DND-41 (cell line): ENCODE results near the gene RHOXF1.
"Not testable (repeated sequence)": the region's sequence is repeated elsewhere in the genome, so short reads cannot be mapped to it uniquely, and the experiment has no call there.

Experiments used
- ATAC-seq: fragments of 200-7000 bp; cut with Tn5 transposase; 3 replicates; pipeline ENCODE4 v1.9.1; 2021; ENCODE audit warnings: low read depth; ENCODE audit not compliant: insufficient read depth
- DNase-seq: peaks from one replicate; pipeline ENCODE4 v3.0.0-alpha.2; 2020
- H2AFZ ChIP-seq: 2 replicates; pipeline ENCODE4 v1.6.0; 2012; ENCODE audit warnings: low read depth, low read length
- H3K27ac ChIP-seq: 2 replicates; pipeline ENCODE4 v1.5.1; 2012; ENCODE audit warnings: low read length, inconsistent platforms
- H3K27me3 ChIP-seq: fragments of 200-600 bp; sonication (generic); 2 replicates; pipeline ENCODE4 v1.6.0; 2012; ENCODE audit warnings: low read length, mild to moderate bottlenecking, inconsistent platforms; ENCODE audit not compliant: insufficient read depth, poor library complexity
- H3K36me3 ChIP-seq: 2 replicates; pipeline ENCODE4 v1.5.1; 2012; ENCODE audit warnings: low read length, inconsistent platforms; ENCODE audit not compliant: insufficient read depth
- H3K4me1 ChIP-seq: 2 replicates; pipeline ENCODE4 v1.5.1; 2012; ENCODE audit warnings: mild to moderate bottlenecking, low read length; ENCODE audit not compliant: insufficient read depth
- H3K4me2 ChIP-seq: 2 replicates; pipeline ENCODE4 v1.6.0; 2012; ENCODE audit warnings: mild to moderate bottlenecking, moderate library complexity, low read length, inconsistent platforms; ENCODE audit not compliant: insufficient read depth
- H3K4me3 ChIP-seq, 2 experiments: fragments of 200-600 bp in 1 of 2; shearing (Covaris generic) in 1 of 2; 2 replicates each; pipeline ENCODE4 v1.5.1; 2012 to 2016; ENCODE audit warnings: inconsistent platforms in 2 of 2, low read length in 2 of 2, mild to moderate bottlenecking in 2 of 2, low read depth in 1 of 2, moderate library complexity in 1 of 2
- H3K79me2 ChIP-seq: 2 replicates; pipeline ENCODE4 v1.6.0; 2012; ENCODE audit warnings: low read length, inconsistent platforms; ENCODE audit not compliant: insufficient read depth
- H3K9ac ChIP-seq: 2 replicates; pipeline ENCODE4 v1.6.0; 2012; ENCODE audit warnings: low read depth, mild to moderate bottlenecking, inconsistent platforms, low read length, moderate library complexity
- H3K9me3 ChIP-seq: 2 replicates; pipeline ENCODE4 v1.5.1; 2012; ENCODE audit warnings: low read length, moderate library complexity, mild to moderate bottlenecking, inconsistent platforms; ENCODE audit not compliant: insufficient read depth, severe bottlenecking
- H4K20me1 ChIP-seq: 2 replicates; pipeline ENCODE4 v1.6.0; 2012; ENCODE audit warnings: low read length; ENCODE audit not compliant: insufficient read depth
- EZH2 ChIP-seq: IDR thresholded peaks from 3 replicates; pipeline ENCODE4 v1.6.1; 2012; ENCODE audit warnings: borderline replicate concordance, low read depth, mild to moderate bottlenecking, moderate library complexity, low read length, inconsistent platforms; ENCODE audit not compliant: severe bottlenecking
- TF ChIP-seq, protein P1 (sequence below): IDR thresholded peaks from 2 replicates; pipeline ENCODE4 v1.5.1; 2012; ENCODE audit warnings: borderline replicate concordance, low read length, moderate library complexity, mild to moderate bottlenecking; ENCODE audit not compliant: poor library complexity, severe bottlenecking; ENCODE audit errors: extremely low read depth

Gene RHOXF1

DNA sequence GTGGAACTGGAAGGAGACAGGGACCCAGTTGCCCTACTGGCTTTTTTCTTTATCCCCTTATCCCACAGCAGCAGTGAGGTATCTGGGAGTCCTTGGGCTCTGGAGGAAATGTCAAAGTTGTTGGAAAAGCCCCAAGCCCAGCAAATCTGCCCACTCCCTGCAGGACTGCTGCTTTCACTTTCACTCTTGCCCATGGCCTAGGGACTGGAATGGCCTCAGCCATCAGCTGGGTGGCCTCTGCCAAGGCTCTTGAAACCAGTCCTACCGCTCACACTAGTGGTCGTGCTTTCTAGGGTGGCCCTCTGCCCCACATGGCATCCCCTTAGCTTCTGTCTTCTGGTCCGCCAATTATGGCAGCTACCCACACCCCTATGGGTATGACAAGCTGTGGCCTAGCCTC is 9.7 kb upstream of the RHOXF1 start:
- H3K27ac ChIP-seq: no peak overlapping the region
- no peak for DNase-seq
- H3K79me2 ChIP-seq: no peaks in the 10 kb centered on the region
- H3K36me3 ChIP-seq: no peaks in the 10 kb centered on the region
- TF ChIP-seq EZH2: no peak
- TF ChIP-seq, protein P1, sequence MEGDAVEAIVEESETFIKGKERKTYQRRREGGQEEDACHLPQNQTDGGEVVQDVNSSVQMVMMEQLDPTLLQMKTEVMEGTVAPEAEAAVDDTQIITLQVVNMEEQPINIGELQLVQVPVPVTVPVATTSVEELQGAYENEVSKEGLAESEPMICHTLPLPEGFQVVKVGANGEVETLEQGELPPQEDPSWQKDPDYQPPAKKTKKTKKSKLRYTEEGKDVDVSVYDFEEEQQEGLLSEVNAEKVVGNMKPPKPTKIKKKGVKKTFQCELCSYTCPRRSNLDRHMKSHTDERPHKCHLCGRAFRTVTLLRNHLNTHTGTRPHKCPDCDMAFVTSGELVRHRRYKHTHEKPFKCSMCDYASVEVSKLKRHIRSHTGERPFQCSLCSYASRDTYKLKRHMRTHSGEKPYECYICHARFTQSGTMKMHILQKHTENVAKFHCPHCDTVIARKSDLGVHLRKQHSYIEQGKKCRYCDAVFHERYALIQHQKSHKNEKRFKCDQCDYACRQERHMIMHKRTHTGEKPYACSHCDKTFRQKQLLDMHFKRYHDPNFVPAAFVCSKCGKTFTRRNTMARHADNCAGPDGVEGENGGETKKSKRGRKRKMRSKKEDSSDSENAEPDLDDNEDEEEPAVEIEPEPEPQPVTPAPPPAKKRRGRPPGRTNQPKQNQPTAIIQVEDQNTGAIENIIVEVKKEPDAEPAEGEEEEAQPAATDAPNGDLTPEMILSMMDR: no peak
- H3K4me3 ChIP-seq: no peak overlapping the region
- no peaks in the 10 kb centered on the region for H3K9me3 ChIP-seq
- 0 out of 3 replicates have a peak, but pooled peaks have one; percentile 39 for ATAC-seq
- no peak overlapping the region for H3K9ac ChIP-seq
- H3K4me2 ChIP-seq: no peak overlapping the region
- H4K20me1 ChIP-seq: no peaks in the 10 kb centered on the region
- no peak overlapping the region for H2AFZ ChIP-seq
- H3K27me3 ChIP-seq: no peaks in the 10 kb centered on the region
- no peaks in the 10 kb centered on the region for H3K4me1 ChIP-seq

DNA sequence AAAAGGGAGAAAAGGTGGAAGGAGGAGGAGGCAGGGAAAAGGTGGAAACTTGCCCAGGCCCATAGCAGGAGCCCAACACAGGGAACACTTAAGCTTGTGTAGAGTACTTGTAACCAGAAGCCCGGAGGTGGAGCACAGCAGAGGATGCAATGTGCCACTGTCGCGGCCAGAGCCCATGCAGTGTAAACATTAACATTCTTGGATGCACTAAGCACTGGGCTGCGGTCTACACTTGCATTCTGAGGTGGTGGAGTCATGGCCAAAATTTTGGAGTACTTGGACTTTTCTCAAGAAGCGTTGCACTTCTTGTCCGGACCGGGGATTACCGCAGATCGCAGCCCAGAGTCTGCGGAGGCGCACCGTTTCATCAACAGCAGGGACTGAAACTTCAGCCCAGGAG is 4.5 kb upstream of the RHOXF1 start:
- no peak overlapping the region for H3K4me3 ChIP-seq
- no peaks in the 10 kb centered on the region for H3K36me3 ChIP-seq
- no peak overlapping the region for H3K4me2 ChIP-seq
- ATAC-seq (no peak), DNase-seq (no peak)
- no peak overlapping the region for H3K27ac ChIP-seq
- H3K27me3 ChIP-seq: no peaks in the 10 kb centered on the region
- H4K20me1 ChIP-seq: no peaks in the 10 kb centered on the region
- H2AFZ ChIP-seq: no peak overlapping the region
- TF ChIP-seq, protein P1: no peak
- TF ChIP-seq EZH2: no peak
- H3K79me2 ChIP-seq: no peaks in the 10 kb centered on the region
- no peaks in the 10 kb centered on the region for H3K9me3 ChIP-seq
- no peaks in the 10 kb centered on the region for H3K4me1 ChIP-seq
- no peak overlapping the region for H3K9ac ChIP-seq

DNA sequence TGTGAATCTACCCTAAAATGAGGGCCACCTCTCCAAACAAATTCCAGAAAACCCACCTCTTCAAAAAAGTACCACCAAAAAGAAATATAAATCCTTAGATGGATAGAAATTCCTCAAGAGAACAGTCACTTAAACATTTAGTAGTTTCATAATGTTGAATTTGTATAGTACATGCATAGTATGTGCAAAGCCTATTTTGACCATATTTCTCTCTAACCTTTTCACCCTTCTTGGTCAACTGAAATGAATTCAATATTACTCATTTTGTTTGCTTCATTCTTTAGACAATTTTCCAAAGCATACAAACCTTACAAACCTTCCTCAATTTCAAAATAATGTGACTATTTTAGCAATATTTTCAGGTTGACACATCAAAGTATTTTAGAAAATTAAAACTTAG is 4.1 kb downstream of the RHOXF1 start:
- Histone ChIP-seq H3K4me2 (no peak overlapping the region), H3K36me3 (no peaks in the 10 kb centered on the region), H3K9me3 (no peaks in the 10 kb centered on the region), H3K4me3 (no peak overlapping the region), H3K9ac (no peak overlapping the region), H2AFZ (no peak overlapping the region), H3K27me3 (no peaks in the 10 kb centered on the region), H3K27ac (no peak overlapping the region), H3K79me2 (no peaks in the 10 kb centered on the region), H3K4me1 (no peaks in the 10 kb centered on the region), H4K20me1 (no peaks in the 10 kb centered on the region)
- DNase-seq (no peak), ATAC-seq (no peak)
- TF ChIP-seq, protein P1: no peak
- TF ChIP-seq EZH2: no peak

DNA sequence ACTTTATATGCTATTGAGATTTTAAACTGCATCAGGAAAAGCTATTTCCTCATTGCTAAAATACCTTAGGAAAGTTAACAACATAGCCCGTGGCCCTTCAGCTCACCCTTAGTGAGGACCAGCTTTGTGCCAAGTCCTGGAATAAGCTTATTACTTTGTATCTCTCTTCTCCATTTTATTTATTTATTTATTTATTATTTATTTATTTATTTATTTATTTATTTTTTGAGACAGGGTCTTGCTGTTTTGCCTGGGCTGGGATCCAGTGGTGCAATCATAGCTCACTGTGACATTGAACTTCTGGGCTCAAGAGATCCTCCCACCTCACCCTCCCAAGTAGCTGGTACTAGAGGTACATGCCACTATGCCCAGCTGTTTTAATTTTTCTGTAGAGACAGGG is 6.3 kb downstream of the RHOXF1 start:
- no peak for DNase-seq
- no peak overlapping the region for H3K27ac ChIP-seq
- H2AFZ ChIP-seq: no peak overlapping the region
- no peaks in the 10 kb centered on the region for H3K9me3 ChIP-seq
- no peak overlapping the region for H3K4me2 ChIP-seq
- TF ChIP-seq EZH2: no peak
- TF ChIP-seq, protein P1: no peak
- no peaks in the 10 kb centered on the region for H3K4me1 ChIP-seq
- H3K36me3 ChIP-seq: no peaks in the 10 kb centered on the region
- H3K9ac ChIP-seq: no peak overlapping the region
- H3K79me2 ChIP-seq: no peaks in the 10 kb centered on the region
- no peaks in the 10 kb centered on the region for H3K27me3 ChIP-seq
- no peak overlapping the region for H3K4me3 ChIP-seq
- no peaks in the 10 kb centered on the region for H4K20me1 ChIP-seq
- no peak for ATAC-seq

DNA sequence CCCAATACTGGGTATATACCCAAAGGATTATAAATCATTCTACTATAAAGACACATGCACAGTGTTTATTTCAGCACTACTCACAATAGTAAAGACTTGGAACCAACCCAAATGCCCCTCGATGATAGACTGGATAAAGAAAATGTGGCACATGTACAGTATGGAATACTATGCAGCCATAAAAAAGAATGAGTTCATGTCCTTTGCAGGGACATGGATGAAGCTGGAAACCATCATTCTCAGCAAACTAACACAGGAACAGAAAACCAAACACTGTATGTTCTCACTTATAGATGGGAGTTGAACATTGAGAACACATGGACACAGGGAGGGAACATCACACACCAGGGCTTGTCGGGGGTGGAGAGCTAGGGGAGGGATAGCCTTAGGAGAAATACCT is 11.0 kb downstream of the RHOXF1 start:
- not testable (repeated sequence) for H3K4me3 ChIP-seq, ATAC-seq, H3K79me2 ChIP-seq, H2AFZ ChIP-seq, H4K20me1 ChIP-seq, H3K9me3 ChIP-seq, H3K4me2 ChIP-seq, H3K27ac ChIP-seq, H3K27me3 ChIP-seq, H3K9ac ChIP-seq, H3K36me3 ChIP-seq, H3K4me1 ChIP-seq, DNase-seq
